Prostate gland (tissue), 2 donors: ENCODE data around the gene ASPA. TPM values are rescaled to one million over a fixed set of nuclear protein-coding genes. Genes with fewer than 3 reads are reported as not detected.

Experiments used
- DNase-seq: peaks from one replicate; pipeline ENCODE4 v3.0.0-alpha.2; 2019; ENCODE audit warnings: low spot score
- H3K27ac ChIP-seq, 2 donors: fragments of 200-600 bp; sonication (generic); 2 replicates each; pipeline ENCODE4 v1.5.1; 2017 to 2019
- H3K27me3 ChIP-seq: fragments of 200-600 bp; sonication (generic); replicated peaks from 2 replicates; pipeline ENCODE4 v1.5.1; 2019; ENCODE audit not compliant: insufficient read depth
- H3K36me3 ChIP-seq, 2 donors: fragments of 200-600 bp; sonication (generic); 1 replicate in 1 of 2; 2 replicates in 1 of 2; pipeline versions ENCODE4 v1.5.1 to v1.8.1; 2017 to 2019
- H3K4me1 ChIP-seq: fragments of 200-600 bp; sonication (generic); replicated peaks from 2 replicates; pipeline ENCODE4 v1.5.1; 2019
- H3K4me3 ChIP-seq, 2 donors: fragments of 200-600 bp; sonication (generic); 2 replicates each; pipeline ENCODE4 v1.5.1; 2017 to 2019
- H3K9me3 ChIP-seq: fragments of 200-600 bp; sonication (generic); 2 replicates; pipeline ENCODE4 v1.5.1; 2017
- POLR2A ChIP-seq: fragments of 450-650 bp; IDR thresholded peaks from one replicate; pipeline ENCODE4 v1.6.1; 2016; ENCODE audit warnings: antibody characterized with exemption, mild to moderate bottlenecking
- POLR2AphosphoS5 ChIP-seq: sonication (generic); formaldehyde crosslinking; IDR thresholded peaks from one replicate; pipeline ENCODE4 v1.6.1; 2017; ENCODE audit warnings: antibody characterized with exemption
- WGBS: methylation state at CpG from one replicate; pipeline ENCODE4 v1.1.5; 2018; 5-methylcytosine and 5-hydroxymethylcytosine counted together
- intact Hi-C: fragments of 100-400 bp; cut with DNase I; formaldehyde crosslinking; loops from one replicate; pipeline ENCODE4 v1.14.2; 2022
- total RNA-seq, 2 donors: library from RNA; depleted of rRNA; stranded (reverse); fragments of >200 nt; gene quantifications; one replicate each; pipeline ENCODE4 v1.1.0, GENCODE V29; 2016
- TF ChIP-seq, protein P1 (sequence below), 4 experiments: fragments of 200-600 bp in 2 of 4; fragments of 450-650 bp in 2 of 4; sonication (generic) in 2 of 4; IDR thresholded peaks; 1 replicate in 3 of 4; 2 replicates in 1 of 4; pipeline ENCODE4 v1.5.1; 2016 to 2019; ENCODE audit warnings: antibody characterized with exemption in 4 of 4, mild to moderate bottlenecking in 2 of 4, moderate library complexity in 2 of 4

ASPA gene
- total RNA-seq, 2 donors from 2014 or later, result 0.46 to 3.5 TPM

GRCh38 chr17:3539881-3540540, 64.2 kb downstream of the ASPA start:
- Histone ChIP-seq H3K27ac (no peak overlapping the region), H3K36me3 (no peaks in the 10 kb centered on the region), H3K9me3 (no peaks in the 10 kb centered on the region), H3K4me1 (no peaks in the 10 kb centered on the region), H3K27me3 (no peaks in the 10 kb centered on the region), H3K4me3 (no peak overlapping the region)
- intact Hi-C loops, result no loop called here
- no peak for DNase-seq
- TF ChIP-seq POLR2A, result no peak
- TF ChIP-seq, protein P1, sequence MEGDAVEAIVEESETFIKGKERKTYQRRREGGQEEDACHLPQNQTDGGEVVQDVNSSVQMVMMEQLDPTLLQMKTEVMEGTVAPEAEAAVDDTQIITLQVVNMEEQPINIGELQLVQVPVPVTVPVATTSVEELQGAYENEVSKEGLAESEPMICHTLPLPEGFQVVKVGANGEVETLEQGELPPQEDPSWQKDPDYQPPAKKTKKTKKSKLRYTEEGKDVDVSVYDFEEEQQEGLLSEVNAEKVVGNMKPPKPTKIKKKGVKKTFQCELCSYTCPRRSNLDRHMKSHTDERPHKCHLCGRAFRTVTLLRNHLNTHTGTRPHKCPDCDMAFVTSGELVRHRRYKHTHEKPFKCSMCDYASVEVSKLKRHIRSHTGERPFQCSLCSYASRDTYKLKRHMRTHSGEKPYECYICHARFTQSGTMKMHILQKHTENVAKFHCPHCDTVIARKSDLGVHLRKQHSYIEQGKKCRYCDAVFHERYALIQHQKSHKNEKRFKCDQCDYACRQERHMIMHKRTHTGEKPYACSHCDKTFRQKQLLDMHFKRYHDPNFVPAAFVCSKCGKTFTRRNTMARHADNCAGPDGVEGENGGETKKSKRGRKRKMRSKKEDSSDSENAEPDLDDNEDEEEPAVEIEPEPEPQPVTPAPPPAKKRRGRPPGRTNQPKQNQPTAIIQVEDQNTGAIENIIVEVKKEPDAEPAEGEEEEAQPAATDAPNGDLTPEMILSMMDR (IDR thresholded peaks at IDR 0.05), result no peak
- TF ChIP-seq POLR2AphosphoS5, result no peak
- 75% methylated on average over 8 of the region's 8 CpGs for WGBS

DNA sequence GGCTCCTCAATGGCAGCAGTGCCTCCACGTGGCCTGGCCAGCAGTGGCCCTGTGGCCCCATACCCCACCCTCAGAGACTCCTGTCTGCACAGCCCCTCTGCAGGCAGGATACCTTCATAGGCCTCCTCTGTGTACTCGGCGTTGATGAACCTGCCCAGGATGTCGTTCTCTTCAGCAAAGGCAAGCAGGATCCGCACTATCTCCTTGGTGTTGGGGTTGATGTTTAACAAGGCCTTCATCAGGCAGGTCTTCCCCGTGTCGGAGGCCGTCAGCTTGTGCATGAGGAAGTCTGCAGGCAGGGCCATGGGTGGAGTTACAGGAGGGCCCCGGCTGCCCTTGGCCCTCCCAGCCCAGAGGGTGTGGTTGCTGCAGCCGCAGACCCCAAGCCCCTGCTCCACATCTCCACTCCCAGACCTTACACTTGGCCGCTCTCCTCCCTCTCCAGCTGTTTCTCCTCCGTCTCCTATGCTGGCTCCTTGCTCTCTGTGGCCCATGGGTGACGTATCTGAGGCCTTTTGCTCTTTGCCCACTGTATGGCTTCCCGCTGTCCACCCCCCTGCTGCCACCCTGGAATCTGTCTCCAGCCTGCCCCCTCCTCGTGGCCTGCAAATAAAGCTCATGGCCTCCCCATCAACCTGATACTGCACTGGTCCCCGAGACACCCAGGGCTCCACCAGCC, 66.8 kb downstream of the ASPA start:
- Histone ChIP-seq H3K4me1 (no peaks in the 10 kb centered on the region), H3K36me3 (no peaks in the 10 kb centered on the region), H3K27ac (no peak overlapping the region), H3K9me3 (no peaks in the 10 kb centered on the region), H3K4me3 (no peak overlapping the region), H3K27me3 (no peaks in the 10 kb centered on the region)
- 75% methylated on average over 16 of the region's 16 CpGs for WGBS
- intact Hi-C loops, result no loop called here
- TF ChIP-seq POLR2AphosphoS5, result no peak
- TF ChIP-seq POLR2A, result no peak
- TF ChIP-seq, protein P1 (IDR thresholded peaks at IDR 0.05), result no peak
- no peak for DNase-seq

- DNase-seq, result no peak
- intact Hi-C loops, result no loop called here
- no peak overlapping the region for H3K4me3 ChIP-seq
- H3K36me3 ChIP-seq, result no peaks in the 10 kb centered on the region
- no peaks in the 10 kb centered on the region for H3K9me3 ChIP-seq
- no peaks in the 10 kb centered on the region for H3K27me3 ChIP-seq
- TF ChIP-seq POLR2A, result no peak
- TF ChIP-seq, protein P1 (IDR thresholded peaks at IDR 0.05), result no peak
- TF ChIP-seq POLR2AphosphoS5, result no peak
- H3K4me1 ChIP-seq, result no peaks in the 10 kb centered on the region
- no peak overlapping the region for H3K27ac ChIP-seq
- 76% methylated on average over 10 of the region's 10 CpGs for WGBS
Observed at GRCh38 chr17:3543453-3543852, 67.7 kb downstream of the ASPA start.

- DNase-seq, result no peak
- Histone ChIP-seq H3K4me3 (no peak overlapping the region), H3K4me1 (no peaks in the 10 kb centered on the region), H3K27me3 (no peaks in the 10 kb centered on the region), H3K9me3 (no peaks in the 10 kb centered on the region), H3K27ac (no peak overlapping the region), H3K36me3 (no peaks in the 10 kb centered on the region)
- no peak for TF ChIP-seq POLR2A
- TF ChIP-seq, protein P1 (IDR thresholded peaks at IDR 0.05), result no peak
- no peak for TF ChIP-seq POLR2AphosphoS5
- intact Hi-C loops, result no loop called here
- 87% methylated on average over 5 of the region's 5 CpGs for WGBS
Observed at GRCh38 chr17:3544365-3544764, 68.6 kb downstream of the ASPA start.

- Histone ChIP-seq H3K36me3 (no peaks in the 10 kb centered on the region), H3K4me3 (no peak overlapping the region), H3K27ac (no peak overlapping the region), H3K27me3 (no peaks in the 10 kb centered on the region), H3K4me1 (no peaks in the 10 kb centered on the region), H3K9me3 (no peaks in the 10 kb centered on the region)
- TF ChIP-seq POLR2AphosphoS5, result no peak
- TF ChIP-seq, protein P1 (IDR thresholded peaks at IDR 0.05), result no peak
- no peak for TF ChIP-seq POLR2A
- no peak for DNase-seq
- intact Hi-C loops, result no loop called here
- WGBS, result 62% methylated on average over 9 of the region's 9 CpGs
Observed at GRCh38 chr17:3545151-3545550, 69.4 kb downstream of the ASPA start.
